GM23338 (cell line): Measurements from ENCODE around the gene MLLT1.

Source experiments
- CREB1 ChIP-seq: fragments of 250-450 bp; sonication (Bioruptor Pico); IDR thresholded peaks from 2 replicates; pipeline ENCODE4 v1.5.0; 2020; ENCODE audit warnings: low read depth, mild to moderate bottlenecking, moderate library complexity
- CTCF ChIP-seq, 2 experiments: fragments of 200-600 bp in 1 of 2; sonication (generic) in 1 of 2; conservative IDR thresholded peaks; 2 replicates each; pipeline versions ENCODE4 v1.5.1 to v1.6.1; 2016 to 2017; ENCODE audit warnings: antibody characterized with exemption in 2 of 2, low read depth in 2 of 2, mild to moderate bottlenecking in 2 of 2, moderate library complexity in 1 of 2
- EZH2 ChIP-seq: fragments of 200-600 bp; sonication (generic); IDR thresholded peaks from one replicate; pipeline ENCODE4 v1.8.0; 2017; ENCODE audit warnings: antibody characterized with exemption, mild to moderate bottlenecking, low read depth; ENCODE audit not compliant: unreplicated experiment
- EZH2phosphoT487 ChIP-seq: fragments of 200-600 bp; sonication (generic); IDR thresholded peaks from one replicate; pipeline ENCODE4 v1.8.1; 2018; ENCODE audit warnings: antibody characterized with exemption; ENCODE audit not compliant: unreplicated experiment
- POLR2AphosphoS5 ChIP-seq: IDR thresholded peaks from 2 replicates; pipeline ENCODE4 v1.6.1; 2016; ENCODE audit warnings: antibody characterized with exemption, low read depth
- REST ChIP-seq: IDR thresholded peaks from one replicate; pipeline ENCODE4 v1.6.1; 2018; ENCODE audit warnings: antibody characterized with exemption; ENCODE audit not compliant: unreplicated experiment
- ZNF462 ChIP-seq: fragments of 250-450 bp; sonication (Bioruptor Pico); IDR thresholded peaks from 2 replicates; pipeline ENCODE4 v1.5.0; 2020; ENCODE audit warnings: mild to moderate bottlenecking, moderate library complexity

GRCh38 chr19:6236310-6237291 lies 43.2 kb downstream of the MLLT1 start:
- TF ChIP-seq EZH2phosphoT487 = no peak
- TF ChIP-seq CTCF (conservative IDR thresholded peaks at IDR 0.05; ENCODE audit: low read depth in 2 of 2) = peak in 1 of 2 experiments; percentile 32; a peak in 3 of 4 replicates
- no peak for TF ChIP-seq EZH2
- TF ChIP-seq POLR2AphosphoS5 = no peak
- no peak for TF ChIP-seq REST
- no peak for TF ChIP-seq CREB1 (CRISPR knock-in tag)
- no peak for TF ChIP-seq ZNF462
